ENCODE results near the gene PACS1. TPM values are rescaled to one million over a fixed set of nuclear protein-coding genes. Genes with fewer than 3 reads are reported as not detected.

PACS1 gene
- total RNA-seq, 1 experiment from 2014 or later: 30.0 TPM

DNA sequence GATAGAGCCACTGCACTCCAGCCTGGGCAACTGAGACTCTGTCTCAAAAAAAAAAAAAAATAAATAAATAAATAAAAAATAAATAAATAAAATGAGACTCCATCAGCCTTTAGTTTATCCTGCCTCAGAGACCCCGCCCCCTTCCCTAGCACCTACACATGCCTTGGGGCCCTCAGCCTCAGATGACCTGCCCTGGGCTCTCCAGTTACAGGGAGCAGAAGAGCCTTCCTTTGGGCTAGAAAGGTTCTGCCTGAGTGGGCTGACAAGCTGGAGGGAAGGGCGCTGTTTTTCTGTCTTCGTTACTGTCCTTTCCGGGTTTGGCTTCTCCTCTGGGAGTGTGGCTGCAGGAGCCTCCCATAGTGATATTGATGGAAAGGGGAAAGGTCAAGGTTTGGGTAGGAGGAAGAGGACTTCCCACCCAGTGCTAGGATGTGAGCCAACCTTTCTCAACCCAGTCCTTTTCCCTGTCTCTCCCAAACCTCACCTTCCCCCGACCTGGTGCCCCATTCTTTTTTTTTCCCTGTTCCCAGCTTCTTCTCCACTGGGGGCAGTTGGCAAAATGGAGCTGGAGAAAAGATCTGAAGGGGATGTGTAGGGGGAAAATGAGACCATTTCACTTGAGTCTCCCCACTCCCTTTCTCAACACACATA lies 19.4 kb upstream of the PACS1 start:
- DNase-seq (ENCODE audit: low read depth): no peak

DNA sequence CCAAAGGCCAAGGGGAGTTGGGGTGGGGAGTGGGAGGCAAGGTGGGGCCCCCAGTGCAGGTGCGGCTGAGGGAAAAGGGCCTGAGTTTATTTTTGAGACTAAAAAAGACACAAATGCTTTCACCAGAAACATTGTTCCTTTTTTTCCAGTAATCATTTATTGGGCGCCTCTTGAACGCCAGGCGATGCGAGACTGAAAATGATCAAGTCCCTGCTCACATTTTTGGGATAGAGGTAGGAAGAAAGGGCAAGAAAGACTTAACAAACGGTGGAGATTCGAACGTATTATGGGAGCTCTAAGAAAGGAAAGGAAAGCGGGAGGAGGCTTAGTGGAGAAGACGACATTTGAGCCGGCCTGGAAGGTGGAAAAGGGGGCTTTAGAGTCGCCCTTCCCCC lies 18.7 kb upstream of the PACS1 start:
- DNase-seq (ENCODE audit: low read depth): no peak

DNA sequence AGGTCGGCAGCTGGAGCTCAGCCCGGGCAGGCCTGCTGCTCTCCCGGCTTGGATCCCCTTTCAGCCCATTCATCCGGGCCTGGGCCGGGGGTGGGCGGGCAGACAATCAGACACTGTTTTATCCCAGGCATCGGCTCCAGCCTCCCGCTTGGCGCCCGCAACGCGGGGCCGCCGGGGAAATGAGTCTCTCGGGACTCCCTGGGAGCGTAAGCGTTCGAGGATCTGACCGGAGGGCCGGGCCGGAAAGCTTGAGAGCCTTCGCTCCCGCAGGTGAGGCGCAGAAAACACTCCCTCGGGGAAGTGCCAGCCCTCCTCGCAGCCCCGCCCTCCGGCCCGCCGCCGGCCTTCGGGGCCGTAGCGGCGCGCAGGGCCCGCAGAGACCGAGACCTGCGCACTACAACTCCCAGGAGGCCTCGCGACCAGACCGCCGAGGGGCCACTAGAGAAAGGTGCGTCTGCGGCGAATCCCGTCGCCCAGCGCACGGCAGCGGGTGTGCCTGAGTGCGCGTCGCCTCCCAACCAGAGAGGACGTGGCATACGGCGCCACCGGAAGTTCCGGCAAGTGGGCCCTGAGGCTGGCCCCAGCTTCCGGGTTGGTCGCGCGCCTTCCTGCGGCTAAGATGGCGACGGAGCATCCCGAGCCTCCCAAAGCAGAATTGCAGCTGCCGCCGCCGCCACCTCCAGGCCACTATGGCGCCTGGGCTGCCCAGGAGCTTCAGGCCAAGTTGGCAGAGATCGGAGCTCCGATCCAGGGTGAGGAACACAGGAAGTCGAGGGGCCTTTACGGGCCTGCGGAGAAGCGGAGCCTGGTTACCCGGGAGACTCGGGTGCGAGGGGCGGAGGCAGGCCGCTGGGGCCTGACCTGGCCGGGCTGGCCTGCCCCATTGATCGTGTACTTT lies 18.1 kb upstream of the PACS1 start, which contains the start of gene SF3B2:
Gene SF3B2 (plus strand): TSS at position 599 of the 898 bp plus-strand sequence. CDS start 21 bp downstream, at position 620.
- DNase-seq (ENCODE audit: low read depth): peak; percentile 97

DNA sequence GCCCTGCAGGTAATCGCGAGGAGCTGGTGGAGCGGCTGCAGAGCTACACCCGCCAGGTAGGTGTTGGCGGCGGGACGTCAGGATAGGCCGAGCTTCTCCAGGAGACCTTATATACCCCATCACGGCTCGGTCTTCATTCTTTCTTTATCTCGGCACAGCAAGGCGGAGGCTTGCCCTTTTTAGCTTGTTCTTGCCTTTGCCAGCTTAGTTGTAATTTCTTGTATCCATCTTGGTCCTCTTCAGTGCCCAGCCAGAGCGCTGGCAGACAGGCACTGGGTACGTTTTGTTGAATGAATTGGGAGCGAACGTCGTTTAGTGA lies 17.4 kb upstream of the PACS1 start:
- DNase-seq (ENCODE audit: low read depth): no peak

DNA sequence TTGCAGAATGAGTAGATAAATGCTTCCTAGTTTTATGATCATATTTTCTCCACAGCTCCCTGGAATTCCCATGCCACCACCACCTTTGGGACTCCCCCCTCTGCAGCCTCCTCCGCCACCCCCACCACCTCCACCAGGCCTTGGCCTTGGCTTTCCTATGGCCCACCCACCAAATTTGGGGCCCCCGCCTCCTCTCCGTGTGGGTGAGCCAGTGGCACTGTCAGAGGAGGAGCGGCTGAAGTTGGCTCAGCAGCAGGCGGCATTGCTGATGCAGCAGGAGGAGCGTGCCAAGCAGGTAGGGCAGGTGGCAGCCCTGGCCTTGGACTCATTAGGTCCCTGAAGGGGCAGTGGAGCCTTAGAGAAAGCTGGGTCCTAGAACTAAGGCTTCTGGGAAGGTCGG lies 15.1 kb upstream of the PACS1 start:
- no peak for DNase-seq (ENCODE audit: low read depth)

DNA sequence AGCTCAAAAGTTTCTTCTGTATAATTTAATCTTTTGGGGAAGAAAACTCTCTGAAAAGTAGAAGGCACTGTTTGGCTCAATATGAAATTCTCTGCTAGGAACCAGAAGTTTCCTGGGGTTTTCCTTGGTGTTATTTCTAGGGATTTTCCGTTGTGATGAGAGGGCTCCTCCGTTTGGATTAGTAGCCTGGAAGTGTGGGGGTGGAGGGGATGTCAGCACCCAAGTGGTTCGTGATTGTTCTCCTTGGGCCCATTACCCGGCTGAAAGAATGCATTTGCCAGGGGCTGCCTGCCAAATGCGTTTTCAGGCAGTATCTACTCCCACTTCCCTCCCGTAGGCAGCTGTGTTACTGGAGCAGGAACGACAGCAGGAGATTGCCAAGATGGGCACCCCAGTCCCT lies 13.6 kb upstream of the PACS1 start:
- DNase-seq (ENCODE audit: low read depth): no peak

DNA sequence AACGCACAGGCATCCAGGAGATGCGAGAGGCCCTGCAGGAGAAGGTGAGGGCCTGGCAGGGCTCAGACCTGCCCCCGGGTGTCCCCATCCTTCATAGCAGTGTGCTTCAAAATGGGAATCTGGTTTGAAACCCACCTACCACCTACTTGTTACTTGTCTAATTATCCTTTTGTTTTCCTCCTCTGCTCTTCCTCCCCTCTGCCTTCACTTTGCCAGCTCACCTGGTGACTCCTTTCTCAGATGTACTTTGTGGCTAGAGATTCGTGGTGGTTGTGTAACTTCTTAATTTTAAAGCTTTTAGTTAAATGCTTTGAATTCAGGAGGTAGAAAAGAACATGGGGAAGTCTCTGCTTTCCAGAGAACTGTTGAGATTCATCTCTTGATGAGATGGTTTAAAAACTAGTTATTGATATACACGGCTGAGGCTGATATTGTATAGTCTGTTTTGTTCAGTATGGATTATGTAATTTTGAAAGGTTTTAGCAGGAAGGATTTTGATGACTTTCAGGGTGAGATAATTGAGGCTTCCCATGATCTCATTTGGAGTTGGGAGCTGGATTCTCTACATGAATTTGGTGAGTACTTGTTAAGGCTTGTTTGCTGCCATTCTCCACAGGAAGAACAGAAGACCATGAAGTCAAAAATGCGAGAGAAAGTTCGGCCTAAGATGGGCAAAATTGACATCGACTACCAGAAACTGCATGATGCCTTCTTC lies 9.9 kb upstream of the PACS1 start:
- no peak for DNase-seq (ENCODE audit: low read depth)

DNA sequence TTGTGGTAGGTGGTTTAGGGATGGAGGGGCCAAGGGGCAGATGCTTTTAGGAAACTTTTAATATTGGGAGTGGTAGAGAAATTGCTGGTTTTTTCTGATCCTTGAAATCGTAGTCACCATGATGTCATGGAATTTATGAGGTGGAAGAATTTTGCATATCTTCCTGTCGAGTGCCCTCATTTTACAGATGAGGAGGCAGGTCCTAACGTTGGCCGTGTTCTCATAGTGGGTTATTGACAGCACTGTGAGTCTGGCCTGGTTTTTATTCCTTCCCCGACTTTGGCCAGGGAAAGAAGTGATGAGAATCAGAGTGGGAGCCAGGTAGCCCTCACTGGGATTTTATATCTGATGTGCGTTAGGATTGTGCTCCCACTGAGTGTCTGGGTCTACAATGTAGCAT lies 8.8 kb upstream of the PACS1 start:
- DNase-seq (ENCODE audit: low read depth): no peak

DNA sequence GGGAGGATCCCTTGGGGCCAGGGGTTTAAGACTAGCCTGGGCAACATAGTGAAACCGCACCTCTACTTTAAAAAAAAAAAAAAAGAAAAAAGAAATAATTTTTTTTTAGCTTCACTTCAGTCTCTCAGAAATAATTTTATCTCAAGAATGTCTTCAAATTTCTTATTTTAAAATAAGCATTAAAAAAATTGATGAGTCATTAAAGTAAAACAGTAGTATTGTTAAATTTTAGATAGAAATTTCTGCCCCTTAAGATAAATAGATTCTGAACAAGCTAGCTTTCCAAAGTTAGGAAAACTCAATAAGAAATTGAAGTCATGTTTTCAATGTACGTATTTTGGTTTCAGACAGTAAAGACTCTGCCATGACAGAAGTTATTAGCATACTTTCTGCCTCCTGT lies 7.7 kb upstream of the PACS1 start:
- no peak for DNase-seq (ENCODE audit: low read depth)

DNA sequence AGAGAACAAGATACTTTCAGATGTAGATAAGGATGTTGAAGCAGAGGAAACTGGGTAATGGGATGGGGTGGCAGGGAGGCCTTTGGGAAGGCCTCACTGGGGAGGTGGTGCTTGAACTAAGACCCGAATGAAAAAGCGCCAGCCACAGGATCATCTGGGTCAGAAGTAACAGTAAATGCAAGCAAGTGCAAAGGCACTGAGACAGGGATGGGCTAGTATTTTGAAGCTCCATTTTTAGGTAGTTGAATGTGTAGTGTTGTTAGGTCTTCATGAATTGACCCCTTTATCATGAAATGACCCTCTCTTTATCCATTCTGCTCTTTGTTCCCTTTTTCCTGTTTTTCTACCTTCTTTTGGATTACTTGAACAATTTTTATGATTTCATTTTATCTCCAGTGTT lies 6.2 kb upstream of the PACS1 start:
- no peak for DNase-seq (ENCODE audit: low read depth)

DNA sequence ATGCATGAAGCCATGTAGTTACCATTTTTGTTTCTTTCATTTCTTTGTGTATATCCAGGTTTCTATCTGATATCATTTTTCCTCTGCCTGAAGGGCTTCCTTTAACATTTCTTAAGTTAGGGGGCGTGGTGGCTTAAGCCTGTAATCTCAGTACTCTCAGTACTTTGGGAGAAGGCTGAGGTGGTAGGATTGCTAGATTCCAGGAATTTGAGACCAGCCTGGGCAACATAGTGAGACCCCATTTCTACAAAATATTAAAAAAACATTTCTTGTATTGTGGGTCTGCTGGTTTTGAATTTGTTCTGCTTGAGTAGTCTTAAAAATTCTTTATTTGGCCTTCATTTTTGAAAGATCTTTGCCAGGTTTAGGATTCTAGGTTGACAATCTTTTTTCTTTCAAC lies 5.5 kb upstream of the PACS1 start:
- no peak for DNase-seq (ENCODE audit: low read depth)

DNA sequence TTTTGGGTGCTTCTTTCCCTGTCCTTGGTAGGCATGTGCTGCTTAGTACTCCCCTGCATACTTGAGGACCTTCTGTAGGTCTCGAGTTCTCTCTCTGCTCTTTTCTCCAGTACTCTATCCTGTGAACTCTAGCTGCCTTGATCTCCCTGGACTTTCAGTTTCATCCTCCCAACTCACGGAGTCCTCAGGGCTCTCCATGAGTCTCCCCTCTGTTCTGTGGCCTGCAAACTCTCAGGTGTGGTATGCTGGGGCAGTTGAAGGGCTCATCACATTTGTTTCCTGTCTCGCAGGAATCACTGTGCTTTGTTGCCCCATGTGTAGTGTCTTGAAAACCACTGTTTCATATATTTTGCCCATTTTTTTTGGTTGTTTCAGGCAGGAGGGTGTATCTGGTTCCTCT lies 3.3 kb upstream of the PACS1 start:
- DNase-seq (ENCODE audit: low read depth): no peak

DNA sequence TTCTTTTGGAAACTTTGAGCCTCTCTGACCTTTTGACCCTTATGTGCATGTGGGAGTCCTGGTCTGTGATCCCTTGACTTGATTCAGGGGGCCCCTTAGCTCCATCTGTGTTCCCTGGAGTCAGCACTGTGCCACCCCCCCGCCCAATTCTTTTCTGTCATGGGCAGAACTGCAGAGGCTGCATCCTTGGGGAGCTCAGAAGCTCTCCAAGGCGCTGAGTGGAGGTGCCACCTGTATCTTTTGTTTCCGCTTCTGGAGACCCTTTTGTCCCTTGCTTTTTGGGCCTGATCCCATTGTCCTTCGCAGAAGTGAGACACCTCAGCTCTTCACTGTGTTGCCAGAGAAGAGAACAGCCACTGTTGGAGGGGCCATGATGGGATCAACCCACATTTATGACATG lies 2.4 kb upstream of the PACS1 start:
- no peak for DNase-seq (ENCODE audit: low read depth)

DNA sequence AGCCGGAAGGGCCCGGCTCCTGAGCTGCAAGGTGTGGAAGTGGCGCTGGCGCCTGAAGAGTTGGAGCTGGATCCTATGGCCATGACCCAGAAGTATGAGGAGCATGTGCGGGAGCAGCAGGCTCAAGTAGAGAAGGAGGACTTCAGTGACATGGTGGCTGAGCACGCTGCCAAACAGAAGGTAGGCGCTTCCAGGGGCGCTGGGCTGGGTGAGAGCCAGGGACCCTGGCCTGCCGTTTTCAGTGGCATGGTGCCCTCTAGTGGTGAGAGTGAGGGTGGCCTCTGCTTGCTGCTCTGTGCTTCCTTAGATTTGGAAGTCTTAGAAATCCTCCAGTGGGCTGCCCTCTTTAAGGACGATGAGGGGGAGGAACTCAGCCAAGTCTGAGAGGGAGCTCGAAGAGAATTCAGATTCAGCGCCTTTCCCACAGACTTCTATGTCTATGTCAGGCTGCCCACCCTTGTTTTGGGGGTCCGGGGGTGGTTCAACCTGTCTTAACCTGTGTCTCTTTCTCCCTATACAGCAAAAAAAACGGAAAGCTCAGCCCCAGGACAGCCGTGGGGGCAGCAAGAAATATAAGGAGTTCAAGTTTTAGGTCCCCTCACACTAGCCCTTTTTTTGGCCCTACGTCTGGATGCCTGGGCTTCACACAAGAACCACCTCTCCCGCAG lies 1.8 kb upstream of the PACS1 start:
- peak; percentile 64 for DNase-seq (ENCODE audit: low read depth)

DNA sequence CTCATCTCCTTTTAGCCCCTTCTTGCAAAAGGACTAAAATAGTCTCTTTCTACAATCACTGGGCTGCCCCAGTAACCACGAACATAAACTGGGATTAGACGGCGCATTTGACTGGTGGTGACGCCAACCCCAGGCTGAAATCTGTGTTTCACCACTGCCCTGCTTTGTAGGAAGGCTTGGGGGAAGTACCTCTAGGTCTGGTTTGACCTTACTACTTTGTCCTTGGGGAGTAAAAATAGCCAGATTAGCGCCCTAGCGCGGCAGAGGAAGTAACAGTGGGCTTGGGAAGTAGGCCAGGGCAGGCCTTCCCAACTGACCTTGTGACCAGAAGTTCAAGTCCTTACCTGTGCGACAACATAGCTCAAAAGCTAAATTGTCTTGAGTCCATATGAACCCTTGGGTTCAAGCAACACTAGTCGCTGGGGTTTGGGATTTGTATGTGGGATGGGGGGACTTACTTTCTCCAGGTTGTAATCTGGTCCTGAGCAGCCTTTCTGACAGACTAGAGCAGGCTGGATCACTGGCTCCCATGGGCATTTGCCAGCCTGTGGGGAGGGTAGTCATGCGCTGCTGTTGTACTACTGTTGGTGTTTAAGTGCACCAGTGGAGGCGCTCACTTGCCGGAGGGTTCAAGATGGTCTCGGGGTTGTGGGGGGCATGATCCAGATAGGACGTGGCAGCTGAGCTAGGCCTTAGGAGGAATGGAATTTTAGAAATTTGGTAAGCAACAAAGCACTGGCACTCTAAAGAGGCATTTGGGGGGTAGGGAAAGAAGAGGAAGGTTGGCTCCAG lies 953 bp upstream of the PACS1 start:
- peak; percentile 92 for DNase-seq (ENCODE audit: low read depth)

DNA sequence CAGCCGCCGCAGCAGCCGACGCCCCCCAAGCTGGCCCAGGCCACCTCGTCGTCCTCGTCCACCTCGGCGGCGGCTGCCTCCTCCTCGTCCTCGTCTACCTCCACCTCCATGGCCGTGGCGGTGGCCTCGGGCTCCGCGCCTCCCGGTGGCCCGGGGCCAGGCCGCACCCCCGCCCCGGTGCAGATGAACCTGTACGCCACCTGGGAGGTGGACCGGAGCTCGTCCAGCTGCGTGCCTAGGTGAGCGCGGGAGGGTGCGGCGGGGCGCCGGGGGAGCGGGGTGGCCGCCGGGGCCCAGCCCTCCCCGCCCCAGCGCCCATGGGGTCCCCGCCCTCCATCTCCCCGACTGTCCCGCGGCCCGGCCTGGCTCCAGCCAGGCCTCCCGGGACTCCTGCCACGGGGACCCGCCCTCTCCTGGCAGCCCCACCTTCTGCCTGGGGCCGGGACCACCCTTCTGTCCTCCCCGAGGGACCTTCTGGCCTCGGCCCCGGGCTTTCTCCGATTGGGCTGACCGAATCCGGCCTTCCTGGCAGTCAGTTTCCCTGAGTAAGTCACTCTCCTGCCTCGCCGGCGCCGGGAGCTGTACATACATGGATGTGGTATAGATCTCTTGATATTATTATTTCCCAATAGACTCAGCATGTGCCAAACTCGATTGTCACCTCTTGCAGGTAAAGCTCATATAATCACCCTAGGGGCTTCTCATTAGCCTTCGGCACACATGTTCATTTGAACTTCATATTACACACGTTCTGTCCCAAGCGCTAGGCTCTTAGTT lies 720 bp downstream of the PACS1 start:
- DNase-seq (ENCODE audit: low read depth): peak; percentile 25

DNA sequence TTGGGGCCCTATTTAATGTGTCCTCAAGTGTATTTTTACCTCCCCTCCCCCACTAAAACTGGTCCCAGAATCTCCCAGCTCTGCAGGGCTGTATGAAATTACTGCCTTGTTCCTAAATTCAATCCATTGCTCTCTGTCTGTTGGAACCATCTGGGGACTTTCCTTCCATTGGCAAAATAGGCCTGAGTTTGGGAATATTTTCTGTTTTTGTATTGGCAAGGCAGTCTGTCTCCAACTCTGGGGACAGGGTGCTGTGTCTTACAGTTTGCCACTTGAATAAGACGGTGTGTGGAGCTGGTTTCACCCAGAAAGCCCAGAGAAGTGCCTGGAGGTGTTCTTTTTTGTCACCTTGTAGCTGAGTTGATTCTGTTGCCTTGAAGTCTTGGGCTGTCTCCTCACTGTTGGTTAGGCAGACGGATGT lies 1.3 kb downstream of the PACS1 start:
- DNase-seq (ENCODE audit: low read depth): no peak

DNA sequence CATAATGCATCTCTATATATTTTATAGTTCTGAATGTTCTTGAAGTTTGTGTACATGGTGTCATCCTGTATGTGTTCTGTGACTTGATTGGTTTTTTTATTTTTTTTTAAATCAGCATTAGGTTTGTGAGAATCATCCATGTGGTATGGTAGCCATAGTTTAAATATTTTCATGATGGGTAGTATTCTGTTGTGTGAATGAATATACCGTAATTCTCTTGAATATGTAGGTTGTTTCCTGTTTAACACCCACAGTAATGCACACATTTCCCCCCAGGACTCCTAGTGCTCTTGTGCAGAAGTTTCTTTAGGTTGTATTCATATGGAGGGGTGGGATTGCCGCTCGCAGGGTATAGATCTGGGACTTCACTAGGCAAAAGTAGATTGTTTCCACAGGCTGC lies 2.0 kb downstream of the PACS1 start:
- DNase-seq (ENCODE audit: low read depth): no peak

DNA sequence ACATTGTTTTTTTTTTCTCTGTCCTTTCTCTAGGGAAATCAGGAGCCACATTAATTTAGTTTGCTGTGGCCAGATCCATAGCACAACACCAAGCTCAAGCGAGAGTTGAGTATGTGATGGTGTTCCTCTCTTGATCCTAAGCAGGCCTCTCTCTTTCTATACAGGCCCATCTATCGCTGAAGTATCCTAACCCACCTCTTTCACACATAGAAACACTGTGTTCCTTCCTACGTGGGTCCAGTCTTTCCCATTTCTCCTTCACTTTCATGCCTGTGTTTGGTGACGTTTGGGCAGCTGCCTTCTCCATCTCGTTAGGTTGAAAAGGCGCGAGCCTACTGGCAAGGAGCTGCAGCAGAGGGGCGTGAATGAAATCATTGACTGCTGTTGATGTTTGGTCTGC lies 2.4 kb downstream of the PACS1 start:
- DNase-seq (ENCODE audit: low read depth): no peak

DNA sequence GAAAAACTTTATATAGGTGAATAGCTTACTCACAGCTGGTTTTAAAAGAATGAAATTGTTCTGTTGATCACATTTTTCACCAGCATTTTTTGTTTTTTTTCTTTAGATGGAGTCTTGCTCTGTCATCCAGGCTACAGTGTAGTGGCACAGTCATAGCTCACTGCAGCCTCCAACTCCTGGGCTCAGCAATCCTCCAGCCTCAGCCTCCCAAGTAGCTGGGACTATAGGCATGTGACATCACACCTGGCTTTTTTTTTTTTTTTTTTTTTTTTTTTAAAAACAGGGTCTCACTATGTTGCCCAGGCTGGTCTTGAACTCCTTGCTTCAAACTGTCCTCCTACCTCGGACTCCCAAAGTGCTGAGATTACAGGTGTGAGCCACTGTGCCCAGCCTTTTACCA lies 3.6 kb downstream of the PACS1 start:
- DNase-seq (ENCODE audit: low read depth): no peak

Measured in LHCN-M2 (cell line).